Measurements from ENCODE around the gene OR2V1.

DNA sequence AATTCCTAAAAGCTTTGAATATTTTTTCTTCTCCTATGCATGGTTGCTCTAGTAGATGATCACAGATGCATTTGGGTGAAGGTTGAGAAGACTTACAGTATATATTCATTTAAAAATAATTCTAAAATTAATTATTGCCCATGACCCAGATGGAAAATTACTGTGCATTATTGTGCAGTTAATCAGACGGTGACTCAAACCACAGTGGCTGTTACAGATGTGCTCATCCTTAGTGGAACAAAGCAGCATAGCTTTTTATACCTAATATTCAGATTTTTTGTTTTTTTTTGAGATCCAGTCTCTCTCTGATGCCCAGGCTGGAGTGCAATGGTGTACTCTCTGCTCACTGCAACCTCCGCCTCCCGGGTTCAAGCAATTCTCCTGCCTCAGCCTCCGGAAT, 10.7 kb downstream of the OR2V1 start:
- no peak for TF ChIP-seq EZH2 (IDR thresholded peaks at IDR 0.05; ENCODE audit: borderline replicate concordance)
- TF ChIP-seq, protein P1, sequence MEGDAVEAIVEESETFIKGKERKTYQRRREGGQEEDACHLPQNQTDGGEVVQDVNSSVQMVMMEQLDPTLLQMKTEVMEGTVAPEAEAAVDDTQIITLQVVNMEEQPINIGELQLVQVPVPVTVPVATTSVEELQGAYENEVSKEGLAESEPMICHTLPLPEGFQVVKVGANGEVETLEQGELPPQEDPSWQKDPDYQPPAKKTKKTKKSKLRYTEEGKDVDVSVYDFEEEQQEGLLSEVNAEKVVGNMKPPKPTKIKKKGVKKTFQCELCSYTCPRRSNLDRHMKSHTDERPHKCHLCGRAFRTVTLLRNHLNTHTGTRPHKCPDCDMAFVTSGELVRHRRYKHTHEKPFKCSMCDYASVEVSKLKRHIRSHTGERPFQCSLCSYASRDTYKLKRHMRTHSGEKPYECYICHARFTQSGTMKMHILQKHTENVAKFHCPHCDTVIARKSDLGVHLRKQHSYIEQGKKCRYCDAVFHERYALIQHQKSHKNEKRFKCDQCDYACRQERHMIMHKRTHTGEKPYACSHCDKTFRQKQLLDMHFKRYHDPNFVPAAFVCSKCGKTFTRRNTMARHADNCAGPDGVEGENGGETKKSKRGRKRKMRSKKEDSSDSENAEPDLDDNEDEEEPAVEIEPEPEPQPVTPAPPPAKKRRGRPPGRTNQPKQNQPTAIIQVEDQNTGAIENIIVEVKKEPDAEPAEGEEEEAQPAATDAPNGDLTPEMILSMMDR (IDR thresholded peaks at IDR 0.05; ENCODE audit: poor library complexity), result no peak

Data from hepatocyte (in vitro differentiated cells).